ENCODE measurements around the gene FEM1C. TPM values are rescaled to one million over a fixed set of nuclear protein-coding genes. Genes with fewer than 3 reads are reported as not detected.

The FEM1C gene
- total and polyA plus RNA-seq, 10 of the 15 experiments (the other 5 are each of a cell fraction or from before 2014, with no cell fraction given): 1.9 to 15.6 (median 8.0) TPM

DNA sequence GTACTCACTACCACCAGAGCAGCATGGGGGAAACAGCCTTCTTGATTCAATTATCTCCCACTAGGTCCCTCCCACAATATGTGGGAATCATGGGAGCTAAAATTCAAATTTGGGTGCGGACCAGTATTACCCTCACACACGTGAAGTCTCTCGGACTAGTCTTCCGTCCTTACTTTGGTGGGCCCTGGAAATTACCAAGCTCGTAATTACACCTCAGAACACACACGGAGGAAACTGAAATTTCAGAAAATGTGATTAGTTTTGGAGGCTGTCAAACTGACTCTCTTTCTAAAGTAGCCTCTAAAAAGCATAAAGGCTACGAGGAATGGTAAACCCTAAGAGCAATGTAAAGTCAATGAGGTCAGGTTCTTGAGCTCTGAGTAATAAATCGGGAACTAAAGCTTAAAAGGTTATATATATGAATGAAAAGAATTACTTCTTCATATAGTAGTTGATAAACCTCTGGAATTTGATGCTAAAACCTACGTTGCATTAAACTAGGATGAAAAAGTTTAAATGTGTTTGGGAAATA, 842 bp upstream of the FEM1C start:
- no TSS peak for BruUV-seq (replicated peaks)
- ChIA-PET POLR2A (interaction anchor here (0.8 to 3.4 kb wide), 7 partner anchors 18 to 171 kb away, joined by 3 to 11 read pairs (median 7); partner anchors contain the start of gene TMED7), CTCF (interaction anchor here (1.0 to 7.3 kb wide), 10 partner anchors 31 to 235 kb away, joined by 3 to 58 read pairs (median 6); partner anchors contain the start of gene TMED7), SMC1A (ENCODE audit: uncharacterized antibody, unreplicated experiment) (interaction anchor here (0.8 to 13.9 kb wide), 21 partner anchors 9 to 284 kb away, joined by 3 to 166 read pairs (median 4); no protein-coding TSS in a partner anchor), RAD21 (ENCODE audit: unreplicated experiment) (interaction anchor here (1.0 to 6.2 kb wide), 13 partner anchors 8 to 236 kb away, joined by 3 to 66 read pairs (median 5); partner anchors contain the start of gene TMED7)
- in situ Hi-C loops (cut with MboI): no loop called here
- no peak overlapping the region for H3K9ac ChIP-seq (ENCODE audit: control insufficient read depth, insufficient read depth, low read length)
- 97% methylated on average over 9 of the region's 9 CpGs for WGBS (ENCODE audit: insufficient coverage, insufficient replicate concordance, low lambda C conversion rate, missing lambda C conversion rate)
- FAIRE-seq (no peak), ATAC-seq (no peak), DNase-seq (ENCODE audit: low read depth, low spot score) (no peak)
- peak overlapping the region; percentile 95 for H2AFZ ChIP-seq (ENCODE audit: control insufficient read depth, low read depth, low read length)
- H3K27ac ChIP-seq (ENCODE audit: control insufficient read depth, insufficient read depth): peak overlapping the region; percentile 61; the same call in 1 of the 2 replicates
- no peaks in the 10 kb centered on the region for H3K27me3 ChIP-seq (replicated peaks in 1 of 2; ENCODE audit: control insufficient read depth in 2 of 2, insufficient read depth in 2 of 2, low read length in 1 of 2)
- intact Hi-C loops (cut with micrococcal nuclease; ENCODE audit: unreplicated experiment): loop anchor here (2.0 to 10.0 kb wide), 4 partner anchors 29 to 1111 kb away; no protein-coding TSS in a partner anchor
- H3K9me3 ChIP-seq (replicated peaks; ENCODE audit: control insufficient read depth, insufficient read depth, low read length): peaks cover 5% of the 10 kb centered on the region
- H3K4me1 ChIP-seq (ENCODE audit: control insufficient read depth, insufficient read depth, low read length): peaks cover 4% of the 10 kb centered on the region
- H3K4me3 ChIP-seq: no peak overlapping the region; the same call in 1 of the 2 replicates
- peaks cover 0 to 5% of the 10 kb centered on the region in 2 experiments; a peak in 2 of 4 replicates for H3K36me3 ChIP-seq (ENCODE audit: control insufficient read depth in 2 of 2, insufficient read depth in 2 of 2, low read length in 1 of 2)
- peaks cover 41% of the 10 kb centered on the region for H3K79me2 ChIP-seq (ENCODE audit: control insufficient read depth, insufficient read depth, low read length)
- peak overlapping the region; percentile 65 for H3K4me2 ChIP-seq (ENCODE audit: control insufficient read depth, insufficient read depth)
- H4K20me1 ChIP-seq (ENCODE audit: control insufficient read depth, insufficient read depth): no peaks in the 10 kb centered on the region; the same call in 1 of the 2 replicates
- TF ChIP-seq IKZF2 (IDR thresholded peaks at IDR 0.05) (0 out of 4 replicates have a peak, but pooled peaks of 1 of the 2 experiments have one; percentile 9), STAT1 (conservative IDR thresholded peaks at IDR 0.05) (no peak)

DNA sequence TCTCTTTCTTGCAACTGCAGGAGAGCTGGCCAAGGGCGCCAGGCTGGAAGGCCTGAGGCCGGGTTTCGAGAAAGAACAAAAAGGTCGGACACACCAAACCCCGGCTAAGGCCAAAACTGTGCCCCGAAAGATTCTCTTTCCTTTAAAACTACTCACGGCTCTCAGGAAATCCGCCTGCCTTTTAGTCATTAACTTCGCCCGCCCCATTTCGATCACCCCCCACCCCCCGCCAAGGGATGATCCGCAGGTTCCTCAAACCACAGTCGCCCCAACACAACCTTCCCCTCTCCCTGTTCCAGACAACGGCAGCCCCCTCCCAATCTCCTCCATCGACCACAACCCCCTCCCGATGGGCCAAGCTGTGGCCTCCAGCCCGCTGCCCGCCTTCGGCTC, 536 bp downstream of the FEM1C start:
- peak overlapping the region; percentile 81 for H3K4me3 ChIP-seq
- no TSS peak for BruUV-seq (replicated peaks)
- no peaks in the 10 kb centered on the region for H3K27me3 ChIP-seq (replicated peaks in 1 of 2; ENCODE audit: control insufficient read depth in 2 of 2, insufficient read depth in 2 of 2, low read length in 1 of 2)
- H2AFZ ChIP-seq (ENCODE audit: control insufficient read depth, low read depth, low read length): peak overlapping the region; percentile 66
- intact Hi-C loops (cut with micrococcal nuclease; ENCODE audit: unreplicated experiment) (loop anchor here (2.0 to 10.0 kb wide), 5 partner anchors 31 to 1109 kb away; no protein-coding TSS in a partner anchor), in situ Hi-C loops (cut with MboI) (no loop called here)
- no peak for FAIRE-seq
- H4K20me1 ChIP-seq (ENCODE audit: control insufficient read depth, insufficient read depth): no peaks in the 10 kb centered on the region; the same call in 1 of the 2 replicates
- H3K27ac ChIP-seq (ENCODE audit: control insufficient read depth, insufficient read depth): peak overlapping the region; percentile 88
- POLR2A ChIA-PET: interaction anchor here (0.7 to 3.4 kb wide), 22 partner anchors 8 to 170 kb away, joined by 3 to 11 read pairs (median 4); partner anchors contain the start of gene TICAM2
- RAD21 ChIA-PET (ENCODE audit: unreplicated experiment): interaction anchor here (0.8 to 6.2 kb wide), 23 partner anchors 10 to 237 kb away, joined by 3 to 66 read pairs (median 5); partner anchors contain the start of genes TICAM2 and TMED7
- peaks cover 0 to 5% of the 10 kb centered on the region in 2 experiments; a peak in 2 of 4 replicates for H3K36me3 ChIP-seq (ENCODE audit: control insufficient read depth in 2 of 2, insufficient read depth in 2 of 2, low read length in 1 of 2)
- peaks cover 5% of the 10 kb centered on the region for H3K9me3 ChIP-seq (replicated peaks; ENCODE audit: control insufficient read depth, insufficient read depth, low read length)
- H3K9ac ChIP-seq (ENCODE audit: control insufficient read depth, insufficient read depth, low read length): peak overlapping the region; percentile 89
- CTCF ChIA-PET: interaction anchor here (0.7 to 7.3 kb wide), 9 partner anchors 12 to 233 kb away, joined by 3 to 58 read pairs (median 4); no protein-coding TSS in a partner anchor
- SMC1A ChIA-PET (ENCODE audit: uncharacterized antibody, unreplicated experiment): interaction anchor here (0.6 to 13.9 kb wide), 19 partner anchors 10 to 295 kb away, joined by 3 to 166 read pairs (median 5); no protein-coding TSS in a partner anchor
- no peak overlapping the region for H3K4me2 ChIP-seq (ENCODE audit: control insufficient read depth, insufficient read depth)
- peak; percentile 22 for ATAC-seq
- H3K4me1 ChIP-seq (ENCODE audit: control insufficient read depth, insufficient read depth, low read length): peaks cover 4% of the 10 kb centered on the region
- TF ChIP-seq RFX5 (IDR thresholded peaks at IDR 0.05; ENCODE audit: low read depth, low read length): no peak
- TF ChIP-seq MTA3 (IDR thresholded peaks at IDR 0.05; ENCODE audit: borderline replicate concordance, low read length): no peak
- TF ChIP-seq MXI1 (IDR thresholded peaks at IDR 0.05; ENCODE audit: low read depth, low read length): 0 out of 2 replicates have a peak, but pooled peaks have one; percentile 1
- no peak for TF ChIP-seq SP1 (IDR thresholded peaks at IDR 0.05; ENCODE audit: low read depth, low read length)
- under 1% methylated on average over 14 of the region's 20 CpGs for WGBS (ENCODE audit: insufficient coverage, insufficient replicate concordance, low lambda C conversion rate, missing lambda C conversion rate)
- H3K79me2 ChIP-seq (ENCODE audit: control insufficient read depth, insufficient read depth, low read length): peaks cover 55% of the 10 kb centered on the region
- DNase-seq (ENCODE audit: low read depth, low spot score): no peak

Data from GM12878 (cell line).